Smooth muscle cell (in vitro differentiated cells): ENCODE data around the gene FOXP1. TPM values are rescaled to one million over a fixed set of nuclear protein-coding genes. Genes with fewer than 3 reads are reported as not detected.
"Not testable (repeated sequence)": the region's sequence is repeated elsewhere in the genome, so short reads cannot be mapped to it uniquely, and the experiment has no call there.

ENCODE experiments used
- DNase-seq: peaks from one replicate; lab custom pipeline; 2025; ENCODE audit not compliant: unreplicated experiment; lab: John Stamatoyannopoulos, UW
- H2AFZ ChIP-seq: fragments of 200-600 bp; sonication (generic); 2 replicates; pipeline ENCODE4 v1.6.0; 2016; ENCODE audit warnings: antibody characterized with exemption, low read depth, mild to moderate bottlenecking
- H3F3A ChIP-seq: fragments of 200-600 bp; sonication (generic); 2 replicates; pipeline ENCODE4 v1.6.0; 2017; ENCODE audit warnings: antibody characterized with exemption, low read depth
- H3K27ac ChIP-seq: fragments of 200-600 bp; sonication (generic); 2 replicates; pipeline ENCODE4 v1.5.1; 2016; ENCODE audit warnings: low read depth, mild to moderate bottlenecking
- H3K27me3 ChIP-seq: fragments of 200-600 bp; sonication (generic); 2 replicates; pipeline ENCODE4 v1.6.1; 2016; ENCODE audit warnings: low read depth, mild to moderate bottlenecking
- H3K36me3 ChIP-seq: fragments of 200-600 bp; sonication (generic); 2 replicates; pipeline ENCODE4 v1.5.1; 2016; ENCODE audit warnings: low read depth
- H3K4me1 ChIP-seq: fragments of 200-600 bp; sonication (generic); 2 replicates; pipeline ENCODE4 v1.5.1; 2016; ENCODE audit warnings: low read depth
- H3K4me2 ChIP-seq: fragments of 200-600 bp; sonication (generic); 2 replicates; pipeline ENCODE4 v1.6.0; 2016; ENCODE audit warnings: mild to moderate bottlenecking
- H3K4me3 ChIP-seq: fragments of 200-600 bp; sonication (generic); 2 replicates; pipeline ENCODE4 v1.5.1; 2016; ENCODE audit warnings: mild to moderate bottlenecking
- H3K79me2 ChIP-seq: fragments of 200-600 bp; sonication (generic); 2 replicates; pipeline ENCODE4 v1.6.0; 2016; ENCODE audit warnings: low read depth, mild to moderate bottlenecking
- H3K9ac ChIP-seq: fragments of 200-600 bp; sonication (generic); 2 replicates; pipeline ENCODE4 v1.6.0; 2016; ENCODE audit warnings: low read depth
- H3K9me3 ChIP-seq: fragments of 200-600 bp; sonication (generic); replicated peaks from 2 replicates; pipeline ENCODE4 v1.5.1; 2016; ENCODE audit warnings: low read depth
- H4K20me1 ChIP-seq: fragments of 200-600 bp; sonication (generic); 2 replicates; pipeline ENCODE4 v1.6.0; 2016; ENCODE audit warnings: low read depth
- CTCF ChIP-seq: fragments of 200-600 bp; sonication (generic); IDR thresholded peaks from 2 replicates; pipeline ENCODE4 v1.5.1; 2017; ENCODE audit warnings: borderline replicate concordance, mild to moderate bottlenecking, antibody characterized with exemption; ENCODE audit not compliant: insufficient read depth, poor library complexity, severe bottlenecking
- WGBS: methylation state at CpG from one replicate; pipeline ENCODE4 v1.1.7; 2016; ENCODE audit warnings: low lambda C conversion rate; 5-methylcytosine and 5-hydroxymethylcytosine counted together
- polyA plus RNA-seq: library from polyadenylated mRNA; unstranded; fragments of >200 nt; fragmentation: Nextera tagmentation; extraction: Ambion mirVana; gene quantifications from 2 replicates; pipeline ENCODE4 v1.2.1, GENCODE V29; 2016
- total RNA-seq: library from RNA; depleted of rRNA; stranded (reverse); fragments of >200 nt; gene quantifications from 2 replicates; pipeline ENCODE4 v1.2.3, GENCODE V29; 2014

Gene FOXP1
- total and polyA plus RNA-seq, 2 experiments from 2014 or later: 40.9 to 68.0 TPM

GRCh38 chr3:71016178-71016845 is 567.2 kb downstream of the FOXP1 start:
- Histone ChIP-seq H2AFZ (no peak overlapping the region), H3K27me3 (no peaks in the 10 kb centered on the region), H3K27ac (no peak overlapping the region), H3K9me3 (no peaks in the 10 kb centered on the region), H3K36me3 (peaks cover 11% of the 10 kb centered on the region), H3K4me1 (no peaks in the 10 kb centered on the region), H3K9ac (no peak overlapping the region), H4K20me1 (peaks cover 30% of the 10 kb centered on the region), H3K4me3 (no peak overlapping the region), H3K4me2 (no peak overlapping the region), H3K79me2 (no peaks in the 10 kb centered on the region), H3F3A (no peaks in the 10 kb centered on the region)
- TF ChIP-seq CTCF: no peak
- DNase-seq: no peak
- 86% methylated on average over 10 of the region's 10 CpGs for WGBS

- H3K27me3 ChIP-seq, H2AFZ ChIP-seq, H3K9ac ChIP-seq, H3K27ac ChIP-seq, H3K4me3 ChIP-seq, DNase-seq, H3K79me2 ChIP-seq, H3K9me3 ChIP-seq, H3F3A ChIP-seq, H3K4me1 ChIP-seq, H3K4me2 ChIP-seq: not testable (repeated sequence)
- WGBS: 98% methylated on average over 5 of the region's 6 CpGs
- Histone ChIP-seq H3K36me3 (peaks cover 11% of the 10 kb centered on the region), H4K20me1 (peaks cover 28% of the 10 kb centered on the region)
Observed at GRCh38 chr3:71014616-71015015, 568.9 kb downstream of the FOXP1 start.

- Histone ChIP-seq H3K4me2 (no peak overlapping the region), H3K79me2 (no peaks in the 10 kb centered on the region), H3K27ac (no peak overlapping the region), H3K4me1 (peaks cover 5% of the 10 kb centered on the region), H3K36me3 (peaks cover 11% of the 10 kb centered on the region), H2AFZ (no peak overlapping the region), H4K20me1 (peaks cover 14% of the 10 kb centered on the region), H3K4me3 (no peak overlapping the region), H3K9me3 (no peaks in the 10 kb centered on the region), H3K27me3 (no peaks in the 10 kb centered on the region), H3F3A (no peaks in the 10 kb centered on the region), H3K9ac (no peak overlapping the region)
- TF ChIP-seq CTCF: no peak
- DNase-seq: no peak
- WGBS: 100% methylated on average over 1 of the region's 1 CpG
Observed at GRCh38 chr3:71012971-71013370, 570.6 kb downstream of the FOXP1 start.

GRCh38 chr3:71011565-71012287 is 571.8 kb downstream of the FOXP1 start:
- H3F3A ChIP-seq: no peaks in the 10 kb centered on the region
- H3K4me1 ChIP-seq: peaks cover 16% of the 10 kb centered on the region
- H3K27me3 ChIP-seq: no peaks in the 10 kb centered on the region
- H3K4me3 ChIP-seq: no peak overlapping the region
- H3K9me3 ChIP-seq: no peaks in the 10 kb centered on the region
- H3K4me2 ChIP-seq: no peak overlapping the region
- H2AFZ ChIP-seq: no peak overlapping the region
- no peak for DNase-seq
- 94% methylated on average over 6 of the region's 6 CpGs for WGBS
- H3K9ac ChIP-seq: no peak overlapping the region
- no peak for TF ChIP-seq CTCF
- no peak overlapping the region for H3K27ac ChIP-seq
- no peaks in the 10 kb centered on the region for H3K79me2 ChIP-seq
- H3K36me3 ChIP-seq: peaks cover 11% of the 10 kb centered on the region
- H4K20me1 ChIP-seq: peaks cover 9% of the 10 kb centered on the region
